Endothelial cell of umbilical vein (primary cell): ENCODE measurements around the gene EIF2AK3. TPM values are rescaled to one million over a fixed set of nuclear protein-coding genes. Genes with fewer than 3 reads are reported as not detected.

Experiments used
- BruUV-seq: library from RNA; stranded (reverse); fragments of 400-500 nt; replicated peaks from 2 replicates; lab custom pipeline; 2021; lab: Mats Ljungman, UMichigan
- CTCF ChIA-PET: fragments of 300-600, 350-600 bp; sonication (Branson Sonifier 250); formaldehyde crosslinking; loops from one replicate; lab custom pipeline; 2021; ENCODE audit warnings: antibody characterized with exemption, inconsistent platforms; lab: Charles Lee
- POLR2A ChIA-PET: fragments of 300-600, 350-600 bp; sonication (Branson Sonifier 250); formaldehyde crosslinking; loops from one replicate; lab custom pipeline; 2021; ENCODE audit warnings: antibody characterized with exemption, inconsistent platforms; lab: Charles Lee
- DNase-seq: peaks from one replicate; pipeline ENCODE4 v3.0.0-alpha.2; 2011; ENCODE audit warnings: low read depth, low spot score
- FAIRE-seq: peaks from 2 replicates; lab custom pipeline; 2011; peaks lifted over from hg19 to GRCh38; lab: Jason Lieb, UNC
- H2AFZ ChIP-seq: 2 replicates; pipeline ENCODE4 v1.6.0; 2012; ENCODE audit warnings: low read depth, low read length, control low read depth, inconsistent platforms
- H3K27ac ChIP-seq: 2 replicates; pipeline ENCODE4 v1.5.1; 2011; ENCODE audit warnings: low read depth, mild to moderate bottlenecking, control low read depth, low read length, moderate library complexity; ENCODE audit not compliant: insufficient read depth
- H3K27me3 ChIP-seq, 2 experiments: 2 replicates each; pipeline versions ENCODE4 v1.6.0 to v1.6.1; 2011; ENCODE audit warnings: low read length in 2 of 2, mixed read lengths in 1 of 2; ENCODE audit not compliant: control insufficient read depth in 2 of 2, insufficient read depth in 2 of 2
- H3K36me3 ChIP-seq, 2 experiments: 2 replicates in 1 of 2; 3 replicates in 1 of 2; pipeline ENCODE4 v1.5.1; 2011; ENCODE audit warnings: low read length in 2 of 2, mild to moderate bottlenecking in 1 of 2, moderate library complexity in 1 of 2; ENCODE audit not compliant: control insufficient read depth in 2 of 2, insufficient read depth in 2 of 2; ENCODE audit errors: extremely low read depth in 1 of 2
- H3K4me1 ChIP-seq: 3 replicates; pipeline ENCODE4 v1.5.1; 2011; ENCODE audit warnings: mild to moderate bottlenecking, low read length; ENCODE audit not compliant: control insufficient read depth, insufficient read depth; ENCODE audit errors: extremely low read depth
- H3K4me2 ChIP-seq: 2 replicates; pipeline ENCODE4 v1.6.1; 2011; ENCODE audit warnings: low read length, control low read depth, mixed read lengths; ENCODE audit not compliant: insufficient read depth
- H3K4me3 ChIP-seq, 3 experiments: fragments of 200-600 bp in 1 of 3; sonication (generic), shearing (Covaris generic) in 1 of 3; replicated peaks in 1 of 3; 2 replicates each; pipeline ENCODE4 v1.5.1; 2011 to 2016; ENCODE audit warnings: control low read depth in 3 of 3, low read length in 3 of 3, mild to moderate bottlenecking in 2 of 3, inconsistent platforms in 1 of 3, low read depth in 1 of 3, moderate library complexity in 1 of 3; ENCODE audit not compliant: insufficient read depth in 1 of 3
- H3K79me2 ChIP-seq: 2 replicates; pipeline ENCODE4 v1.6.0; 2012; ENCODE audit warnings: low read length, inconsistent platforms; ENCODE audit not compliant: control insufficient read depth, insufficient read depth
- H3K9ac ChIP-seq: replicated peaks from 2 replicates; pipeline ENCODE3; 2011; ENCODE audit warnings: low read length, control low read depth; ENCODE audit not compliant: insufficient read depth; ENCODE audit errors: extremely low read depth
- H3K9me1 ChIP-seq: replicated peaks from 3 replicates; pipeline ENCODE4 v1.6.0; 2011; ENCODE audit warnings: mild to moderate bottlenecking, low read length; ENCODE audit not compliant: control insufficient read depth, insufficient read depth; ENCODE audit errors: extremely low read depth
- H3K9me3 ChIP-seq: replicated peaks from 2 replicates; pipeline ENCODE4 v1.5.1; 2012; ENCODE audit warnings: low read length, inconsistent platforms; ENCODE audit not compliant: control insufficient read depth, insufficient read depth
- H4K20me1 ChIP-seq: replicated peaks from 2 replicates; pipeline ENCODE3; 2011; ENCODE audit warnings: mild to moderate bottlenecking, low read length; ENCODE audit not compliant: control insufficient read depth, insufficient read depth; ENCODE audit errors: extremely low read depth
- CTCF ChIP-seq, 2 donors: IDR thresholded peaks; 1 replicate in 1 of 2; 2 replicates in 1 of 2; pipeline ENCODE4 v1.5.1; 2011; ENCODE audit warnings: low read length in 2 of 2, mild to moderate bottlenecking in 2 of 2, moderate library complexity in 2 of 2, control low read depth in 1 of 2, inconsistent platforms in 1 of 2, low read depth in 1 of 2; ENCODE audit not compliant: insufficient read depth in 1 of 2; ENCODE audit errors: extremely low read depth in 1 of 2
- FOS ChIP-seq: IDR thresholded peaks from 2 replicates; pipeline ENCODE4 v1.6.1; 2011; ENCODE audit warnings: mild to moderate bottlenecking, low read length, moderate library complexity, borderline replicate concordance; ENCODE audit not compliant: insufficient read depth
- GATA2 ChIP-seq: IDR thresholded peaks from 2 replicates; pipeline ENCODE4 v1.7.0; 2011; ENCODE audit warnings: low read depth, mild to moderate bottlenecking, moderate library complexity, mixed read lengths, low read length; ENCODE audit not compliant: insufficient read length, insufficient read depth
- MAX ChIP-seq: IDR thresholded peaks from 2 replicates; pipeline ENCODE4 v1.6.1; 2011; ENCODE audit not compliant: insufficient read depth, insufficient read length
- MYC ChIP-seq: IDR thresholded peaks from one replicate; pipeline ENCODE4 v1.6.1; 2011; ENCODE audit warnings: mild to moderate bottlenecking, low read depth, low read length
- POLR2A ChIP-seq: IDR thresholded peaks from 2 replicates; pipeline ENCODE4 v1.6.1; 2012; ENCODE audit warnings: low read depth, mild to moderate bottlenecking, control low read depth, low read length
- dilution Hi-C: fragments of 300-500 bp; cut with MboI; formaldehyde crosslinking; loops from one replicate; pipeline ENCODE4 v1.15.0; 2019; ENCODE audit warnings: low sequenced_read_pairs; ENCODE audit not compliant: extremely low pct_ligation_motif_present
- intact Hi-C: fragments of 100-400 bp; cut with micrococcal nuclease; formaldehyde crosslinking; loops from one replicate; pipeline ENCODE4 v1.10.0; 2022
- polyA plus RNA-seq, 4 experiments: library from polyadenylated mRNA; depleted of rRNA in 3 of 4; stranded (reverse) in 3 of 4; unstranded in 1 of 4; fragments of >200 nt; gene quantifications; 2 replicates each; pipeline versions ENCODE4 v1.2.1 to v1.2.3, GENCODE V29; 2011 to 2012; ENCODE audit warnings: missing spikeins in 1 of 4
- total RNA-seq: library from RNA; stranded (reverse); gene quantifications from 2 replicates; pipeline ENCODE4 v1.2.3, GENCODE V29; 2021

The EIF2AK3 gene
- total and polyA plus RNA-seq, 2 donors (not counting 3 experiments of a cell fraction or from before 2014, with no cell fraction given) = 5.3 to 17.3 TPM

- intact Hi-C loops (no loop called here), dilution Hi-C loops (loop anchor here (25.0 kb wide), 1 partner anchor 94 kb away; no protein-coding TSS in a partner anchor)
- Histone ChIP-seq H3K27ac (no peak overlapping the region), H3K4me1 (no peaks in the 10 kb centered on the region), H3K79me2 (no peaks in the 10 kb centered on the region), H2AFZ (no peak overlapping the region), H4K20me1 (no peaks in the 10 kb centered on the region), H3K9me1 (no peaks in the 10 kb centered on the region), H3K9ac (no peak overlapping the region), H3K9me3 (no peaks in the 10 kb centered on the region), H3K36me3 (peaks cover 3 to 4% of the 10 kb centered on the region in 2 experiments), H3K4me3 (no peak overlapping the region), H3K27me3 (no peaks in the 10 kb centered on the region), H3K4me2 (no peak overlapping the region)
- DNase-seq = no peak
- TF ChIP-seq POLR2A (no peak), GATA2 (no peak)
- CTCF ChIA-PET = interaction anchor here (2.3 kb wide), 1 partner anchor 101 kb away, joined by 6 read pairs; no protein-coding TSS in a partner anchor
- POLR2A ChIA-PET = no interaction called here
- no TSS peak for BruUV-seq
- no peak for FAIRE-seq
These were observed 59.1 kb downstream of the EIF2AK3 start for GRCh38 chr2:88568179-88568578.

GRCh38 chr2:88564402-88564801 lies 62.9 kb downstream of the EIF2AK3 start:
- TF ChIP-seq GATA2 (no peak), MYC (no peak), MAX (no peak), CTCF (IDR thresholded peaks at IDR 0.05; ENCODE audit: extremely low read depth in 1 of 2, insufficient read depth in 1 of 2, low read depth in 1 of 2, low read length in 2 of 2) (no peak), FOS (no peak)
- H3K4me3 ChIP-seq = no peak overlapping the region
- BruUV-seq = no TSS peak
- dilution Hi-C loops (loop anchor here (25.0 kb wide), 1 partner anchor 98 kb away; no protein-coding TSS in a partner anchor), intact Hi-C loops (no loop called here)
- H3K27ac ChIP-seq = no peak overlapping the region
- H3K79me2 ChIP-seq = no peaks in the 10 kb centered on the region
- H3K9me3 ChIP-seq = no peaks in the 10 kb centered on the region
- H3K4me2 ChIP-seq = no peak overlapping the region
- peaks cover 1 to 3% of the 10 kb centered on the region in 2 experiments for H3K36me3 ChIP-seq
- ChIA-PET CTCF (no interaction called here), POLR2A (no interaction called here)
- FAIRE-seq = no peak
- no peaks in the 10 kb centered on the region for H3K4me1 ChIP-seq
- no peak overlapping the region for H2AFZ ChIP-seq
- no peaks in the 10 kb centered on the region for H3K27me3 ChIP-seq
- no peaks in the 10 kb centered on the region for H3K9me1 ChIP-seq
- no peaks in the 10 kb centered on the region for H4K20me1 ChIP-seq
- no peak for DNase-seq
- no peak overlapping the region for H3K9ac ChIP-seq
